ENCODE data around the gene SDK2.

The SDK2 gene

GRCh38 chr17:73357318-73357717 lies 286.9 kb downstream of the SDK2 start:
- no peak for DNase-seq (ENCODE audit: extremely low read depth in 1 of 2, low read depth in 1 of 2)

DNA sequence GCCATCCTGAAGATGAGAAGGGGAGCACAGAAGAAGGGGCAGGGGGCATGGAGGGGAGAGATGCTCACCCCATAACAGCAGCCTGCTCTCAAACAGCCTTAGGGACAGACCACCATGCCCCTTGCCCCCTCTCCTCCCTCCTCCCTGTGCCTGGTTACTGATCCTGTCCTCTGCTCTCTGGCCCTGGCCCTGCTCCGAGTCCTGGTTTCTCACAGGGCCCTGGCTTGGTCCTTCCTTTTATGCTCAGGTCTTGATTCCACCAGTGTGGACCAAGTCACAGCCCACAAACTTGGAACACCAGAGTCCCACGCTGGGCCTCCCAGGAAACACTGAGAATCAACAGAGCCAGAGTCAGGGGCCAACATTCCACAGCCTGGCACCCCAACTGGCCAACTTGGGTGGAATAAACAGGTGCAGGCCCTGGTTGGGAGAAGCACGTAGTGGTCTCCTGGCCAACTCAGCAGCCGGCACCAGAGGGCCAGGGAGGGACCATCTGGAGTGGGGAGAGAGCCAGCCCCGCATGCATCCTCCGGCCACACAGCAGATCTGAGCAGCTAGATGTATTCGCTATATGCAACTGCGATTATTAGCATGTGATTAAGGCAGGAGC lies 287.6 kb downstream of the SDK2 start:
- DNase-seq (ENCODE audit: extremely low read depth in 1 of 2, low read depth in 1 of 2): no peak

DNA sequence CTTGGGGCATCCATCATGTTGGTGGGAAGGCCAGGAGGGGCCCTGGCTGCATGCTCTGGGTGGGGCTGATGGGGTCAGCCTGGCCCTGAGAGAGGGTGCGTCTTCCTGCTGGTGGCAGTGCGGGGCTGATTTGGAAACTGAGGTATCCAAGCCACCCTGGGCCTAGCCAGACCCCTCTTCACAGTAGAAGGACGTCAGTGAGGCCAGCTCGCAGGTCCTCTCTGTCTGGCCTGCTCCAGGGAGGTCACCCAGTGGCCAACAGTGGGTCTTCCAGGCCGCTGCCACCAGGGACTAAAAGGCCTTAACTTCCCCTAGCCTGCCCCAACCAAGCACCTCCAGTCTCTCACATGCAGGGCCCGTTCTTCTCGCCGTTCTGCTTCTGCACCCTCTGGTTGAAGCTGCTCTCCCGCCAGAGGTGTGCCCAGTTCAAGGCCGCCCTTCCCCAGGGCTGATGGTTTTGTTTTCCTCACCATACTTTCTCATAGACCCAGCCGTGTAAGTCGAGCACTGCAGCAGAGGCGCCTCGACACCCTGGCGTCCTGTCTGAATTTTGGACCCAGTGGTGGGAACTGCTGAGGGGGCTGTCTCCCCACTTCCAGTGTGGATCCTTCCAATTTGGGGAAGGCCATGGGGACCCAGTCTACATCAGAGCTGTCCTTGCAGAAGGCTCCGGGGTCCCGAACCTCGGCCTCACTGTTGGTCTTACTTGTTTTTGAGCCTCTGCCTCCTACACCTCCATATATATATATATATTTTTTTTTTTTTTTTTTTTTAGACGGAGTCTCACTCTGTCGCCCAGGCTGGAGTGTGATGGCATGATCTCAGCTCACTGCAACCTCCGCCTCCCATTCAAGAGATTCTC lies 289.6 kb downstream of the SDK2 start:
- DNase-seq (ENCODE audit: extremely low read depth in 1 of 2, low read depth in 1 of 2): no peak

DNA sequence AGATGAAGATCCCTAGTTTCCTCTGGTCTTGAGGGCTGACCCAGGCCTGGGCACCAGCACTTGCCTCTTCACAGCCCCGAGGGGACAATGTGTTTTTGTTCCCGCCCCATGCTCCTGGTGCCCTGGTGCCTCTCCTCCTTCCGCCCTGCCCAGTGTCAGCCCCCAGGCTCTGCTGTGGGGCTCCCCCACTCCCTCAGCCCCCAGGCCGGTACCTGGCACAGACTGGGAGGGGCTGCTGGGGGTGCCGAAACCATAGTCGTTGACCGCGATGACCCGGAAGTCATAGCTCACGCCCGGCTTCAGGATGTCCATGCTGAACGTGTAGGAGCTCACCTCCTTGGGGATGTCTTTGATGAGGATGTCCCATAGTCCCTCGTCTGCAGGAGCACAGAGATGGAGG lies 292.0 kb downstream of the SDK2 start:
- no peak for DNase-seq (ENCODE audit: extremely low read depth in 1 of 2, low read depth in 1 of 2)

GRCh38 chr17:73351764-73352163 lies 292.5 kb downstream of the SDK2 start:
- DNase-seq (ENCODE audit: extremely low read depth in 1 of 2, low read depth in 1 of 2): no peak

DNA sequence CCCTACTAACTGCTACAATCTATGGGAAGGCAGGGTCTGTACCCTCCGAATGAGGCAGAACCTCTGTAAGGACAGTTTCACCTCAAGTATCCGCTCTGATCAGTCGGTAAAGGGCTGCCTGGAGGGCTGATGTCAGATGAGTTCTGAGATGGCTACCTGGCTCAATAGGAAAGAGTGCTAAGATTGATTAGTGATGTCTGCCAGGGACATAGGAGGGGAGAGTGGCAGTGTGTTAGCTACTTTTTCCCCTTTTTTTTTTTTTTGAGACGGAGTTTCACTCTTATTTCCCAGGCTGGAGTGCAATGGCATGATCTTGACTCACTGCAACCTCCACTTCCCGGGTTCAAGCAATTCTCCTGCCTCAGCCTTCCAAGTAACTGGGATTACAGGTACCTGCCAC lies 293.4 kb downstream of the SDK2 start:
- DNase-seq (ENCODE audit: extremely low read depth in 1 of 2, low read depth in 1 of 2): no peak

GRCh38 chr17:73349647-73350046 lies 294.6 kb downstream of the SDK2 start:
- no peak for DNase-seq (ENCODE audit: extremely low read depth in 1 of 2, low read depth in 1 of 2)

DNA sequence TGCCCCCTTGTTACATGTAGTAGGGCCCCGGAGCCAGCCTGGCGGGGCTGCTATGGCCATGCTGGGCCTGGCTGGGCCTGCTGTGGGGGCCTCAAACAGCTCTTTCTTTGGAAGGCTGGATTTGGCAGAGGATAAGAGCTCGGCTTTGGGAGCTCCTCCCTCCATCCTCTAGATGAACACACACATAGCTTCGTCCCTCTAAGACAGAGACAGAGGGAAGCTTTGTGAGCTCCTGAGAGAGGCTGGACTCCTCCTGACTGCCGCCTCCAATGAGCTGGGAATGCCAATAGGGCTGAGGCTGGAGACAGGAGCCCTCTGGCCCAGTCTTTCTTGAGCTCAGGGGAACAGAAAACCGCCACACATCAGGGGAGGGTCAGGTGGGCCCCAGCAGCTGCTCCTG lies 295.1 kb downstream of the SDK2 start:
- DNase-seq (ENCODE audit: extremely low read depth in 1 of 2, low read depth in 1 of 2): no peak

- no peak for DNase-seq (ENCODE audit: extremely low read depth in 1 of 2, low read depth in 1 of 2)
Observed at GRCh38 chr17:73348829-73349095, 295.5 kb downstream of the SDK2 start.

DNA sequence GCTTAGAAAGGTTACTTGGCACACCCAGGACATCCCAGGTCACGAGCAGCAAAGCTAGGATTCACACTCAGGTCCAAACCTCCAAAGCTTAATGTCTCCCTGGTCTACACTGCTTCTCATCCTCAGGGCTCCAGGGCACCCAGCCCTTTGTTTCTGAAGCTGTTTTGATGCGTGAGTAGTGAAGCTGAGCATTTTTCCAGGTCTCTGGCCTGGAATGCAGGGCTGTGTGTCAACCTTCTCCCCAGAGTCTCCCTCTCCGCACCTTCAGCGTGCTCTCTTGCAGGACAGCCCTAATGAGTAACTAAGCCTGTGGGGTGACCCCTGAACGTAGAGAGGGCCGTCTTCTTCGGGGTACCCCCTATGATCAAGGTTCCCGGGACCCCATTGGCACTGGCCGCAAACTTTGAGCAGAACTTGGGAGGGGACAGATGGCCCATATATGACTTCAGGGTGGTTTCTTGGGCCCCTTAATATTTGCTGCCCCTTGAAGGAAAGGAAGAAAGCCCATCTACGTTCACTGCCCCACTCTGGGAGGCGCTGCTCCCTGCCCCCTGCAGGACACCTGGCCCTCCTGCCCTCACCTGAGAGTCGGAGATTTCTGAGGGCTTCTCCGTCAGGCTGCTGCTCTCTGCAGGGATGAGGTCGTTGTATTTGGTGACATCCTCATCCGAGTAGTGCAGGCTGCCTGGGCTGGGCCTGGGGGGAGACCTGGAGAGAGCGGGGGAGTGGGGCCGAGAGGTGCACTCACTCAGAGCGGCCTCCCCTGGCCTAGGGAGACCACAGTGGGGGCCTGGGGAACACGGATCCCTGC lies 296.0 kb downstream of the SDK2 start:
- no peak for DNase-seq (ENCODE audit: extremely low read depth in 1 of 2, low read depth in 1 of 2)

- no peak for DNase-seq (ENCODE audit: extremely low read depth in 1 of 2, low read depth in 1 of 2)
Observed at GRCh38 chr17:73347351-73347750, 296.9 kb downstream of the SDK2 start.

- DNase-seq (ENCODE audit: extremely low read depth in 1 of 2, low read depth in 1 of 2): no peak
Observed at GRCh38 chr17:73346501-73347162, 297.6 kb downstream of the SDK2 start.

GRCh38 chr17:73343739-73344454 lies 300.3 kb downstream of the SDK2 start:
- no peak for DNase-seq (ENCODE audit: extremely low read depth in 1 of 2, low read depth in 1 of 2)

- DNase-seq (ENCODE audit: extremely low read depth in 1 of 2, low read depth in 1 of 2): no peak
Observed at GRCh38 chr17:73343168-73343634, 301.0 kb downstream of the SDK2 start.

- no peak for DNase-seq (ENCODE audit: extremely low read depth in 1 of 2, low read depth in 1 of 2)
Observed at GRCh38 chr17:73342541-73343167, 301.6 kb downstream of the SDK2 start.

DNA sequence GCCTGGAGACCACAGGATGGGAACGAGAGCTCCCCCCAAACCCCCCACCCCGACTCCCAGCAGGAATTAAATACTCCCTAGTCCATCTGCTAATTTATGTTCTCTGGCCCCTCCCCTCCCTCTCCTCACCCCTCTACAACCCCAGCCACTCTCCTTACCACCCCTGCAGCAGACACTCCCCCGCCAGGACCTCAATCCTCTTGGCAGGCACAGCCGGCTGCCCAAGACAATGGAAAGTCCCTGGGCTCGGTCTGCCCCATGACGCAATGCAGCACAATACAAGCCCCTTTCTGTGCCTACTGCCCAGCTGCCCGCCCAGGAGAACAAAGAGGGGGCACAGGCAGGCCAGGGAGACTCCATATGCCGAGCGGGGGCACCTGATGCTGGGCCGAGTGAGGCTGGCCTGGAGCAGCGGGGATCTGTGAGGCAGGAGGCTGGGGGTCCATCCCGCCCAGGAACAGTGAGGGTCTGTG lies 302.2 kb downstream of the SDK2 start:
- no peak for DNase-seq (ENCODE audit: extremely low read depth in 1 of 2, low read depth in 1 of 2)

DNA sequence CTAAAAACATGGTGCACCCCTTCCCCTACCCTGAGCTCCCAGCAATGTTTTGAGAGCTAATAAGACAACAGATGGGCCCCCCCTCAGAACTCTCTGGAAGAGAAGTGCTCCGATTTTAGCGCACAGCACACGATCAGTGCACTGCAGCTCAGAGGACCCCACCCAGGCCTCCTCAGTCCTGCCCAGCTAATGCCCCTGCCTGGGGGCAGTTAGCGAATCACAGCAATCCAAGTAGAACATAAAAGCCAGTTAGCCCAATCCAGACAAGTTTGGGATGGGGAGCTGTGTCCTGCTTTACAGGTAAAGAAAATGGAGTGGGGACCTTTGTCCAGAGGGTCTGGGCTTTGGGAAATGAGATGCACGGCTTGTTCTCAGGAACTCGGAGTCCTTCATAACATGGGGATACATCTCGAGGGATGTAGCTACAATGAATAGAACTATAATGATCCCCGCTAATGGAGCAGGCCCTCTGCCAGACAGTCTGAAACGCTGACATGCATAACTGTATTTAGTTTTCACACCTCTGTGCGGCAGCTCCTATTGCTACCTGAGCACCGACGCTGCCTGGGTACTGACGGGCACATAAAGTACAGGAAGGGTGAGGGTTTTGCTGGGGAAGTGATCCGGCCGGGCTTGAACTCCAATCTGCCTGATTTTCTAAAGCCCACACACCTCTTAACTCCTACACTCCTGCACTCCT lies 302.7 kb downstream of the SDK2 start:
- DNase-seq (ENCODE audit: extremely low read depth in 1 of 2, low read depth in 1 of 2): no peak

DNA sequence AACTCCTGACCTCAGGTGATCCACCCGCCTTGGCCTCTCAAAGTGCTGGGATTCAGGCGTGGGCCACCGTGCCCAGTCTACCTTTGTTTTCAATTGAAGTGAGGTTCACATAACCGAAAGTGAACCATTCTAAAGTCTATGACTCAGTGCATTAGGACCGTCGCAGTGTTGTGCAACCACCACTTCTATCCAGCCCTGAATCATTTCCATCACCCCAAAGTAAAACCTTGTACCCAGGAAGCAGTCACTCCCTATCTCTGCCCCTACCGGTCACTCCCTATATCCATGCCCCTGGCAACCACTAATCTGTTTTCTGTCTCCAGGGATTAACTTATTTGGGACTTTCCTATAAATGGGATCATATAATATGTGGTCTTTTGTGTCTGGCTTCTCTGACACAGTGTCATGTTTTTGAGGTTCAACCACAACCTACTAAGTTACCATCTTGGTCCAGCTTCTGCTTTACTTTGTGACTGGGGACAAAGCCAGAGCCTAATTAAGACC lies 304.1 kb downstream of the SDK2 start:
- DNase-seq (ENCODE audit: extremely low read depth in 1 of 2, low read depth in 1 of 2): peak in 1 of 2 donors; percentile 8

GRCh38 chr17:73338566-73339197 lies 305.6 kb downstream of the SDK2 start:
- DNase-seq (ENCODE audit: extremely low read depth in 1 of 2, low read depth in 1 of 2): no peak

All from stimulated activated CD8-positive, alpha-beta memory T cell treated with anti-CD3 and anti-CD28 coated beads, Interleukin-7, amount 100 ng/mL, for 48 hours (primary cell).